ENCODE measurements around the gene ATXN7. TPM values are rescaled to one million over a fixed set of nuclear protein-coding genes. Genes with fewer than 3 reads are reported as not detected.

Gene ATXN7
- total RNA-seq, 2 experiments from 2014 or later, result 59.5 to 61.2 TPM

GRCh38 chr3:63990204-63990603 lies 126.5 kb downstream of the ATXN7 start:
- no peak for DNase-seq
- CTCF ChIA-PET, result interaction anchor here (9.1 kb wide), 1 partner anchor 13 kb away, joined by 99 read pairs; no protein-coding TSS in a partner anchor
- Mint-ChIP-seq H3K4me1 (peaks cover 57% of the 10 kb centered on the region), H3K4me3 (no peak overlapping the region), H3K9me3 (no peaks in the 10 kb centered on the region), H3K27me3 (no peaks in the 10 kb centered on the region), H3K27ac (no peak overlapping the region), H3K36me3 (ENCODE audit: low read depth) (peaks cover 83% of the 10 kb centered on the region)
- POLR2A ChIA-PET, result no interaction called here

DNA sequence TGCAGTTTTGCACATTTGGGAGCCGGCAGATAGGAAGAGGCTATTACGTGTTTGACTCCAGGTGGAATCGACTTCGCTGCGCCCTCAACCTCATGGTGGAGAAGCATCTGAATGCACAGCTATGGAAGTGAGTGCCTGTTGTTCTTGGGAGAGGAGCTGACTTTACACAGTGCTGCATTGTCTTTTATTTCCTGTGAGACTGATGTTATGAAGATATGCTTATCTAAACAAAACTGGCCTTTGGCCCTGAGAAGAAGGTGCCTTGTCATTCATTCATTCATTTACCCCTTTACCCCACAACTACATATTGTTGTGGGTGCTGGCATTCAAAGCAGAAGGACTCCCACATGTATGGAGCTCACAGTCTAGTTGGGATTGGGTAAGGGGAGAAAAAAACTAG lies 127.1 kb downstream of the ATXN7 start:
- ChIA-PET POLR2A (interaction anchor here (0.9 to 5.1 kb wide), 3 partner anchors 8 to 28 kb away, joined by 3 to 32 read pairs (median 3); no protein-coding TSS in a partner anchor), CTCF (interaction anchor here (3.1 to 9.1 kb wide), 3 partner anchors 14 to 27 kb away, joined by 10 to 106 read pairs (median 99); no protein-coding TSS in a partner anchor)
- peaks cover 83% of the 10 kb centered on the region for H3K36me3 Mint-ChIP-seq (ENCODE audit: low read depth)
- no peaks in the 10 kb centered on the region for H3K27me3 Mint-ChIP-seq
- peak overlapping the region; percentile 37 for H3K27ac Mint-ChIP-seq
- DNase-seq, result no peak
- peaks cover 52% of the 10 kb centered on the region for H3K4me1 Mint-ChIP-seq
- no peaks in the 10 kb centered on the region for H3K9me3 Mint-ChIP-seq
- no peak overlapping the region for H3K4me3 Mint-ChIP-seq

DNA sequence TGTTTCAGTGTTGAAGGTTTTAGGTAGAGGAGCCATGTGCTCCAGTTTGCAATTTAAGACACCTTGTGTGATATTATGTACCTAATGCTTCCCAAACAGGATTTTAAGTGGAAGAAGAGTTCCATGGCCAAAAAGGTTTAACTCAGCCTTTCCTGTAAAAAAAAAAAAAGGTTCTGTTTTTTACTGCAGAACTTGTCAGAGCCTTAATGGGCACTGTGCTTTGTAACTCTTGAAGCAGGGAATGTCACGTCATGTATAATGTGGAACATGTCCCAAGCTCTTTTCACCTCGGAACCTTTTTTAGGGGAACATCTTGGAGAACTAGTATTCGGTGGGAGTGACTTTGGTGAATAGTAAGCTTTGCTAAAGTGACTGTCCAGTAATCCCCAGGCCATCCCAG lies 128.0 kb downstream of the ATXN7 start:
- H3K4me1 Mint-ChIP-seq, result peaks cover 48% of the 10 kb centered on the region
- peaks cover 83% of the 10 kb centered on the region for H3K36me3 Mint-ChIP-seq (ENCODE audit: low read depth)
- no peak for DNase-seq
- no peak overlapping the region for H3K4me3 Mint-ChIP-seq
- no peak overlapping the region for H3K27ac Mint-ChIP-seq
- POLR2A ChIA-PET, result interaction anchor here (0.9 to 5.1 kb wide), 4 partner anchors 9 to 27 kb away, joined by 3 to 32 read pairs (median 5); no protein-coding TSS in a partner anchor
- no peaks in the 10 kb centered on the region for H3K9me3 Mint-ChIP-seq
- no peaks in the 10 kb centered on the region for H3K27me3 Mint-ChIP-seq
- CTCF ChIA-PET, result interaction anchor here (0.6 to 9.1 kb wide), 6 partner anchors 8 to 40 kb away, joined by 3 to 106 read pairs (median 17); no protein-coding TSS in a partner anchor

- DNase-seq, result no peak
- peaks cover 39% of the 10 kb centered on the region for H3K4me1 Mint-ChIP-seq
- ChIA-PET CTCF (interaction anchor here (0.7 to 9.1 kb wide), 10 partner anchors 9 to 126 kb away, joined by 3 to 106 read pairs (median 10); no protein-coding TSS in a partner anchor), POLR2A (interaction anchor here (1.5 to 5.1 kb wide), 3 partner anchors 13 to 26 kb away, joined by 3 to 32 read pairs (median 7); no protein-coding TSS in a partner anchor)
- H3K9me3 Mint-ChIP-seq, result no peaks in the 10 kb centered on the region
- H3K27ac Mint-ChIP-seq, result peak overlapping the region; percentile 6
- H3K4me3 Mint-ChIP-seq, result no peak overlapping the region
- H3K27me3 Mint-ChIP-seq, result no peaks in the 10 kb centered on the region
- H3K36me3 Mint-ChIP-seq (ENCODE audit: low read depth), result peaks cover 83% of the 10 kb centered on the region
Observed at GRCh38 chr3:63992516-63993209, 129.0 kb downstream of the ATXN7 start.

DNA sequence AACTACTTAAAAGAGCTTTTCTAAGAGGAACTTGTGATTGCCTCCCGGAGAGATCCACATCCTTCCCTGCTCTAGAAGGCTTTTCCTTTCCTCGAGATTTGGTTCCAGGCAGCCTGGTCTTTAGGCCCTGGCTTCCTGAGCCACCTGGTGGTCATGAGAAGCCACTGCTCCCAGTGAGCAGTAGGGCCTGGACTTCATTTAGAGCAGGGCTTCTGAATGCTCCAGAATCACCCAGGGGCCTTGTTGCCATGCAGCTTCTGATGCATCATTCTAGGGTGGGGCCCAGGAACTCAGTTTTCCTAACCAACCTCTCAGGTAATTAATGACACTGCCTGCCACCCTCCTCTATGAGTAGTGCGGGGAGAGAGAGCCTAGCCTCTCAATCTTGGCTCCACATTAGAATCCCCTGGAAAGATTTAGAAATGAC lies 130.0 kb downstream of the ATXN7 start:
- ChIA-PET CTCF (interaction anchor here (0.7 to 9.1 kb wide), 13 partner anchors 10 to 127 kb away, joined by 3 to 106 read pairs (median 10); no protein-coding TSS in a partner anchor), POLR2A (interaction anchor here (1.5 to 5.1 kb wide), 3 partner anchors 10 to 27 kb away, joined by 3 to 32 read pairs (median 4); no protein-coding TSS in a partner anchor)
- Mint-ChIP-seq H3K27me3 (no peaks in the 10 kb centered on the region), H3K4me3 (no peak overlapping the region), H3K36me3 (ENCODE audit: low read depth) (peaks cover 77% of the 10 kb centered on the region), H3K4me1 (peaks cover 29% of the 10 kb centered on the region), H3K9me3 (no peaks in the 10 kb centered on the region), H3K27ac (no peak overlapping the region)
- peak; percentile 57 for DNase-seq

DNA sequence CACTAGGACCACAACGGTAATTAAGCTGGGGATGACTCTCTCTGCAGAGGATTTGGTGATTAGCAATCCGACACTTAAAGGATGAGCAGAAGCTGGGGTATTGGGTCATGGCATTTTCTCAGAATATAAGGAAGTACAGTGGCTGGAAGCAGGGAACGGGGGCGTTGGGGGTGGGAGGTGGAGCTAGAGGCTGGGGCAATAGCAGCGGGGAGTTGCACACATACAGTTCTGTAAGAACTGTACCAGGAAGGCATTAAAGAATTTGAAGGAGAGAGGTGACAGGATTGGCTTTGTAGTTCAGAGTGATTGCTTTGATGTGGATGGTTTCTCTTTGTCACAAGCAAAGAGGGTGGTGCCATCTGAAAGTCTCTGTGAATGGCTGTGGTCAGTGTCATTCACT lies 131.4 kb downstream of the ATXN7 start:
- CTCF ChIA-PET, result interaction anchor here (1.0 to 9.1 kb wide), 6 partner anchors 11 to 35 kb away, joined by 4 to 106 read pairs (median 24); no protein-coding TSS in a partner anchor
- Mint-ChIP-seq H3K4me1 (peaks cover 22% of the 10 kb centered on the region), H3K4me3 (no peak overlapping the region), H3K9me3 (no peaks in the 10 kb centered on the region), H3K27me3 (no peaks in the 10 kb centered on the region), H3K36me3 (ENCODE audit: low read depth) (peaks cover 79% of the 10 kb centered on the region), H3K27ac (peak overlapping the region; percentile 41)
- POLR2A ChIA-PET, result interaction anchor here (0.7 to 5.1 kb wide), 5 partner anchors 10 to 36 kb away, joined by 3 to 32 read pairs (median 3); no protein-coding TSS in a partner anchor
- DNase-seq, result no peak

DNA sequence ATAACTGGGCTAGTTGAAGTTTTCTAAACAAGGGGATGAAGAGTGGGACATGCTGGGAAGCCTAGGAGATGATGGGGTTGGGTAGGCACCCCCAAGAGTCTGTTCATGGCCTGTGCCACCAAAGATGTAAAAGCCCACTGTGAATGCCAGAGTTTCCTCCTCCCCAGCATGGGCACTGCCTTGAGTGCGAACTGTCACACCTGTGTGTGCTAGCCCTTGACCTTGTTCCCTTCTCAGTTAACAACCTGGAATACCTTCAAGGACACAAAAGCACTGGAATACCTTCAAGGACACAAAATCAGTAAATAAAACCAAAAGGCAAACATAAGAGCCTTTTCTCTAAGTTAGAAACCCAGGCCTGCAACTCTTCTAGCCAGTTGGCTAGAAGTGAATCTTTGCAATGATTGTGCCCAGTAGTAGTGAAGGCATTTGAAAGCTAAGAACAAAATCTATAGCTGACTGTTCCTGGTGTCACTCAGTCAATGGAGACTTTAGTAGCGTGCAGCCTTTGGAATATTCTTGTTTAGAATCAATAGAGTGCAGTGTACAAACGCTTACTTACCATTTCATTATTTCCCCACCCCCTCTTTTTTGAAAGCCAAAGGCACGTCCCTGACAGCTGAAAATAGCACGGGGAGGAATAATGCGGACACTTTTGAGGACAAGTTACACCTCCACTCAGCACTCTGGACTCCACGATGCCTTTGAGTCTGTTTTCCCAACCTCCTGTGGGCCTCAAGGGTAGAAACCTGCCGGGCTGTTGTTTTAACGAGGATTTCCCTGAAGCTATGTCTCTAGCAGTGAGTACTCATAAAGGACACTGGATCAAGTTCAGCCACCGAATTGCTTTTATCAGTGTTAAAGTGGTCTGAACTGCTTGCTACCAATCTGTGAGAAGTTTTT lies 135.4 kb downstream of the ATXN7 start:
- H3K27ac Mint-ChIP-seq, result no peak overlapping the region
- no peaks in the 10 kb centered on the region for H3K27me3 Mint-ChIP-seq
- POLR2A ChIA-PET, result interaction anchor here (1.5 kb wide), 1 partner anchor 21 kb away, joined by 3 read pairs; no protein-coding TSS in a partner anchor
- DNase-seq, result no peak
- no peaks in the 10 kb centered on the region for H3K9me3 Mint-ChIP-seq
- peaks cover 8% of the 10 kb centered on the region for H3K4me1 Mint-ChIP-seq
- no peak overlapping the region for H3K4me3 Mint-ChIP-seq
- CTCF ChIA-PET, result interaction anchor here (2.2 to 8.4 kb wide), 2 partner anchors 24 to 36 kb away, joined by 6 to 106 read pairs; partner anchors contain the start of gene PSMD6
- peaks cover 67% of the 10 kb centered on the region for H3K36me3 Mint-ChIP-seq (ENCODE audit: low read depth)

GRCh38 chr3:64000453-64001055 lies 136.9 kb downstream of the ATXN7 start:
- H3K36me3 Mint-ChIP-seq (ENCODE audit: low read depth), result peaks cover 56% of the 10 kb centered on the region
- no peaks in the 10 kb centered on the region for H3K27me3 Mint-ChIP-seq
- peaks cover 4% of the 10 kb centered on the region for H3K4me1 Mint-ChIP-seq
- H3K27ac Mint-ChIP-seq, result no peak overlapping the region
- ChIA-PET POLR2A (no interaction called here), CTCF (no interaction called here)
- H3K4me3 Mint-ChIP-seq, result no peak overlapping the region
- H3K9me3 Mint-ChIP-seq, result no peaks in the 10 kb centered on the region
- DNase-seq, result no peak

GRCh38 chr3:64002233-64002632 lies 138.6 kb downstream of the ATXN7 start:
- Mint-ChIP-seq H3K4me3 (no peak overlapping the region), H3K27ac (no peak overlapping the region), H3K9me3 (no peaks in the 10 kb centered on the region)

GRCh38 chr3:64003589-64003988 lies 139.9 kb downstream of the ATXN7 start:
- H3K4me3 Mint-ChIP-seq, result no peak overlapping the region
- DNase-seq, result no peak
- H3K36me3 Mint-ChIP-seq (ENCODE audit: low read depth), result peaks cover 43% of the 10 kb centered on the region
- POLR2A ChIA-PET, result interaction anchor here (0.8 to 1.4 kb wide), 4 partner anchors 9 to 36 kb away, joined by 3 to 4 read pairs (median 4); no protein-coding TSS in a partner anchor
- no peaks in the 10 kb centered on the region for H3K9me3 Mint-ChIP-seq
- no peak overlapping the region for H3K27ac Mint-ChIP-seq
- H3K4me1 Mint-ChIP-seq, result peaks cover 16% of the 10 kb centered on the region
- CTCF ChIA-PET, result interaction anchor here (1.0 to 1.9 kb wide), 2 partner anchors 11 to 42 kb away, joined by 6 to 10 read pairs; no protein-coding TSS in a partner anchor
- H3K27me3 Mint-ChIP-seq, result no peaks in the 10 kb centered on the region

More at GRCh38 chr3:64002233-64002632, 138.6 kb downstream of the ATXN7 start:
- Mint-ChIP-seq H3K27me3 (no peaks in the 10 kb centered on the region), H3K4me1 (peaks cover 4% of the 10 kb centered on the region), H3K36me3 (ENCODE audit: low read depth) (peaks cover 39% of the 10 kb centered on the region)
- ChIA-PET CTCF (interaction anchor here (1.9 kb wide), 1 partner anchor 10 kb away, joined by 10 read pairs; no protein-coding TSS in a partner anchor), POLR2A (interaction anchor here (1.3 to 1.4 kb wide), 2 partner anchors 10 to 24 kb away, joined by 3 to 4 read pairs; no protein-coding TSS in a partner anchor)
- DNase-seq, result no peak

GRCh38 chr3:64008017-64008416 lies 144.3 kb downstream of the ATXN7 start:
- Mint-ChIP-seq H3K4me3 (no peak overlapping the region), H3K27ac (no peak overlapping the region), H3K36me3 (ENCODE audit: low read depth) (peaks cover 57% of the 10 kb centered on the region), H3K27me3 (no peaks in the 10 kb centered on the region), H3K9me3 (no peaks in the 10 kb centered on the region), H3K4me1 (peaks cover 36% of the 10 kb centered on the region)
- no peak for DNase-seq
- CTCF ChIA-PET, result interaction anchor here (0.6 to 2.7 kb wide), 13 partner anchors 13 to 326 kb away, joined by 3 to 25 read pairs (median 5); partner anchors contain the start of gene PSMD6
- POLR2A ChIA-PET, result interaction anchor here (1.2 to 6.6 kb wide), 9 partner anchors 10 to 96 kb away, joined by 3 to 46 read pairs (median 8); partner anchors contain the start of genes PSMD6 and SCAANT1
